K562 (cell line): ENCODE results near the gene TEX22.

Experiments
- BCLAF1 ChIP-seq, 2 experiments: fragments of 450-650 bp in 1 of 2; IDR thresholded peaks; 2 replicates each; pipeline ENCODE4 v1.6.1; 2011 to 2017; ENCODE audit warnings: low read depth in 2 of 2, antibody characterized with exemption in 1 of 2, borderline replicate concordance in 1 of 2, low read length in 1 of 2, mild to moderate bottlenecking in 1 of 2, mixed read lengths in 1 of 2; ENCODE audit not compliant: control insufficient read depth in 1 of 2
- CREM ChIP-seq: IDR thresholded peaks from 2 replicates; pipeline ENCODE4 v1.6.1; 2014; ENCODE audit warnings: antibody characterized with exemption, low read depth
- CTCF ChIP-seq, 3 experiments: IDR thresholded peaks in 2 of 3; conservative IDR thresholded peaks in 1 of 3; 2 replicates each; pipeline ENCODE4 v1.5.1; 2011 to 2012; ENCODE audit warnings: low read length in 3 of 3, mild to moderate bottlenecking in 3 of 3, control low read depth in 2 of 3, improper control_type of control experiment in 1 of 3, inconsistent platforms in 1 of 3, low read depth in 1 of 3, mixed read lengths in 1 of 3, moderate library complexity in 1 of 3; ENCODE audit not compliant: insufficient read depth in 2 of 3
- GABPA ChIP-seq: fragments of 200-800 bp; sonication (Bioruptor generic); conservative IDR thresholded peaks from 2 replicates; pipeline ENCODE4 v1.6.1; 2016; ENCODE audit warnings: low read depth, missing genetic modification characterization, missing compliant biosample characterization
- HNRNPLL ChIP-seq: fragments of 200-400 bp; formaldehyde crosslinking; IDR thresholded peaks from 2 replicates; pipeline ENCODE4 v1.6.1; 2017; ENCODE audit warnings: low read length, low read depth, mild to moderate bottlenecking; ENCODE audit not compliant: poor library complexity, severe bottlenecking
- RAD51 ChIP-seq: fragments of 450-650 bp; IDR thresholded peaks from 2 replicates; pipeline ENCODE4 v1.7.1; 2016; ENCODE audit warnings: low read depth, mild to moderate bottlenecking, borderline replicate concordance
- ZBTB8A ChIP-seq: fragments of 450-650 bp; IDR thresholded peaks from 2 replicates; pipeline ENCODE4 v1.6.1; 2018; ENCODE audit warnings: mild to moderate bottlenecking, moderate library complexity; ENCODE audit not compliant: partially characterized antibody

- TF ChIP-seq ZBTB8A (no peak), CTCF (IDR thresholded peaks at IDR 0.05 in 2 of 3, conservative IDR thresholded peaks at IDR 0.05 in 1 of 3; ENCODE audit: insufficient read depth in 2 of 3, low read depth in 1 of 3, low read length in 3 of 3) (no peak), BCLAF1 (IDR thresholded peaks at IDR 0.05; ENCODE audit: borderline replicate concordance in 1 of 2, control insufficient read depth in 1 of 2, low read depth in 2 of 2, low read length in 1 of 2) (no peak), GABPA (tag) (no peak), CREM (no peak), RAD51 (no peak), HNRNPLL (no peak)
Measured at GRCh38 chr14:105368032-105368417, 30.3 kb upstream of the TEX22 start.
